HG02943 (cell line): Measurements from ENCODE around the gene SND1.

Source experiments
- ATAC-seq: cut with Tn5 transposase; IDR thresholded peaks from one replicate; pipeline ENCODE4 v1.9.1; 2021; ENCODE audit warnings: mild to moderate bottlenecking, low read depth, moderate library complexity; ENCODE audit not compliant: unreplicated experiment

SND1 gene

DNA sequence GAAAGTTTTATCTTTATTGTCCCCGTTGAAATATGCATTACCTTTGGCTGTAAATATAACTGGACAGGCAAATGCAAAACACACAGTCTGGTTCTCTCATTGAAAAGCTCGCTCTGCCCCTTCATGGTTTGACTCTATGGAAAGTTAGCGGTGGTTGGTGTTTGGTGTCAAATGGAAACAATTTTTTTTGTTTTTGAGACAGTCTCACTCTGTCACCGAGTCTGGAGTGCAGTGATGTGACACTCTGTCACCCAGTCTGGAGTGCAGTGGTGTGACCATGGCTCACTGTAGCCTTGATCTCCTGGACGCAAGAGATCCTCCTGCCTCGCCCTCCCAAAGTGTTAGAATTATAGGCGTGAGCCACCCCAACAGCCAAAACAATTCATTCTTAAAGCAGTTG lies 229.6 kb downstream of the SND1 start:
- no peak for ATAC-seq

DNA sequence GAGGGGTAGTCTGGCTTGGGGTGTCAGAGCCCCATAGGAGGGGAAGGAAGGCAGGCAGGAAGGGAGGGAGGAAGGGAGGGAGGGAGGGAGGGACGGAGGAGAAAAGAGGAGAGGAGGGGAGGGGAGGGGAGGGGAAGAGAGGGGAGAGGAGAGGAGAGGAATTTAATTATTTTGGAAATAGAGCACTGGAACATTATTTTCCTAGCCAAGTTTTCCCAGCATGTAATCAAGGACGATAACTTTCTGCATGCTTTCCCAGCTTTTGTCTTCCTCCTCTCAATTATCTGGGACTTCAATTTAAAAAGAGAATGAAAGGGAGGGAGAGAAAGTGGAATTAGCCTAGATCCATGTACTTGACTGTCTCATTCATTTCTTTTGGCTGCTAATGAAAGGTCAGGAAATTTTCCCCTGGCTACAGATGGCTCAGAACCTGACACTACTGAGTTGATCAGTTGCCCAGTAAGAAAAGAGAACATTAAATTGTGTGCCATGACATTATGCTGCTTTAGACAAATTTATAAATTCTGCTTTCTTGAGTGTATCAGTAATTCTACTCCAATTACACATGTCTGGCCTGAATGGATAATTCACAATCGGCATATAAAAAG lies 230.4 kb downstream of the SND1 start:
- no peak for ATAC-seq

- ATAC-seq, result no peak
Observed at GRCh38 chr7:127884066-127884559, 232.1 kb downstream of the SND1 start.

DNA sequence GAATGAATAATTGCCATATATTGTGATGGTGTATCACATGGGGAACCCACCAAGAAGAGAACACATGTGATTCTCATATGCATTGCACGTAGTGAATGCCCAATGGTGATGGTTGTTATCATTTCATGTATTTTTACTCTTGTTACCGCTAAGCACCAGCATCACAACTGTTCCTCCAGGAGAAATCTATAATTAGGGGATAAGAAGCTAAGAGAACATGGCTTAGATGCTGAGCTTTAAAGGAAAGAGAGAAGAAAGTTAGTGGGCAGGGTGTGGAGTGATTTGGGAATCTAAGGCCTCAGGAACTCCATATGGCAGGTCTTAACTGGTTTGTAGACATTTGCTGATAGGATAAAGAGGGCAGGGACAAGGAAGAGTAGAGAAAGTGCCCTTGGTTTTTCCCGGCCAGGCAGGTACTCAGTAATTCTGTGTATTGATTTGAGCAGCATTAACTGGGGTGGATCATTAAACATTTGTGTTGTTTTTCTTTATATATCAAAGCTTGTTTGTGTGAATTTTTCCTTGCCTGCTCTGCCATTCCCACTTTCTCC lies 233.3 kb downstream of the SND1 start:
- ATAC-seq, result no peak

- ATAC-seq, result no peak
Observed at GRCh38 chr7:127885843-127886242, 233.8 kb downstream of the SND1 start.

GRCh38 chr7:127886248-127886647 lies 234.3 kb downstream of the SND1 start:
- ATAC-seq, result no peak

DNA sequence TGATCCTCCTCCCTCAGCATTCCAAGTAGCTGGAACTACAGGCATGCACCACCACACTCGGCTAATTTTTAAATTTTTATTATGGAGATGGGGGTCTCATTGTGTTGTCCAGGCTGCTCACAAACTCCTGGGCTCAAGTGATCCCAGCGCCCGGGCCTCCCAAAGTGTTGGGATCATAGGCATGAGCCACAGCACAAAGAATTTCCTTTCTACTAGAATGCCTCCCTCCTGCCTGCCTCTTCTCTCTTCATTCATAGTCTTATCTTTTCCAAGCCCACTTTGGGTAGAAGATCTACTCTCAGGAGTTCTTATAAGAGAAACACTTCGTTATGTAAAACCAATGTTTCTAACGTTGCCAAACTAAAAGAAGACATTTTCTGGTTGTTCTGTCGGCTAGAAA lies 235.1 kb downstream of the SND1 start:
- ATAC-seq, result no peak

- no peak for ATAC-seq
Observed at GRCh38 chr7:127887631-127888030, 235.6 kb downstream of the SND1 start.

GRCh38 chr7:127888411-127888810 lies 236.4 kb downstream of the SND1 start:
- no peak for ATAC-seq

DNA sequence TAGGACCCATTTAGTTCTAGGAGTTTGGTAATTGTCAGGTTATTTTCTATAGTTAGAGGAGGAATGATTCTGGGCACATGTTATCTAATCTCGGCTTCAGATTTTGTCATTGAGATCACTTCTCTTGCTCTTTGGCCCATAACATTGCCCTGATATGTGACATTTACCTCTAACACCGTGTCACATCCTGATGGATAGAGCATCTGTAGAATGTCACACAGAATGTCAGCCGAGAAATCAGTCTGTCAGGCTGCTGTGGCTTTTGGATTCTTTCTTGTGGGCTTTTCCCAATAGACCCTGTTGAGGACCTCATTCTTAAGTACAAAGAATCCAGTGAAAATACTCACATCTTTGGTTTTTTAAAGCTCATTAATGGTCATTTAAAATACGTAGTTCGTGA lies 236.8 kb downstream of the SND1 start:
- ATAC-seq, result no peak

- ATAC-seq, result no peak
Observed at GRCh38 chr7:127889677-127890076, 237.7 kb downstream of the SND1 start.

DNA sequence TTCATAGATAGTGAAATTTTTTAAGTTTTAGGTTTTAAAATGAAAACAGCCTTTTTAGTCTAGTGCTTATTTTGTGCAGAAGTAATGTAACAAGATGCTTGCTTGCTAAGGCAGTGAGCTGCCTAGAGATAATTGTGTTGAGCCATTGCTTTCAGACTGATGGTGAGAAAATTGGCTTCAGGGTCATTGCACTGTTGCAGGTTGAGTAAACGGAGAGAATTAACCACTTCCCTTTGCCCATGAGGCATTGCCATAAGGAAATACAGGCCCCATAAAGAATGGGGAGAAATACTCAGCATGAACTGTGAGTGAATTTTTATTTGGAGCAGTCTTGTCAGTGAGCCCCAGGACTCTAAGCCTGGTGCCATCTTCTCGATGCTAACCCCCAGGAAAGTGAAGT lies 238.7 kb downstream of the SND1 start:
- ATAC-seq, result no peak

GRCh38 chr7:127891144-127891543 lies 239.2 kb downstream of the SND1 start:
- ATAC-seq, result no peak

GRCh38 chr7:127891854-127892438 lies 240.0 kb downstream of the SND1 start:
- no peak for ATAC-seq

- no peak for ATAC-seq
Observed at GRCh38 chr7:127892488-127893314, 240.7 kb downstream of the SND1 start.

DNA sequence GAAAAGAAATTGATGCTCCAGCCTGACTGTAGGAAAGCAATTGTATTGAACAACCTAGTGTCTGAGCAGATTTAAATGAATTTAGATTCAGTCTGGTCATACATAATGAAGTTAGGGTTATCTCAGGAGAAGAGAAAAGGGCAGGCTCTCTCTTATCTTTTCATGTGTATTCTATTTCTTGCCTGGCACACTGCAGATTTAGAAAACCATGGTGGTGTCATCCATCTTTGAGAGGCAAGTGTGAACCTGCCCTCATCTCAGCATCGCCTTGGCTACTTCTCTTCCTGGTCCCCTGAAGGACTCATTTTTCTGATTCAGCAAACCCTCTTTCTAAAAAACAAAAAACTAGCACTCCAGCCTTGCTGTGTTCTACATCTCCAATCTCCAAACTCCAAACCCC lies 241.6 kb downstream of the SND1 start:
- no peak for ATAC-seq

GRCh38 chr7:127894588-127894987 lies 242.6 kb downstream of the SND1 start:
- no peak for ATAC-seq

DNA sequence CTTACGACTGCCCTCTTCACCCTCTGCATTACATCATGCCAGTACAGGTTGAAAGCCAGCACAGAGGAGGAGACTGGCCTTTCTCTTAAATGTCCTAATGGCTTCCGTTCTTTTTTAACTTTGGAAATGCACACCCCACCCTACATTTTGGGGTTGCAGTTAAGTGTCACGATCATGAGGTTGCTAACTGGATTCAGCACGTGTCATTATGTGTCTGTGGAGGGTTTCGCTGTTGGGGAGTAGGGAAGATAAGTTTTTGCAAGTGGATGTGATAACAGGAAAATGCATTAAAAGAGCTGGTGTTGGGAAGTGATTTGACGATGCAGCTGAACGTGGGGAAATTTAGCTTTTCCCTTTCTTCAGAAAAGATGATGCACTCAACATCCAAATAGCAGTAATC lies 243.4 kb downstream of the SND1 start:
- no peak for ATAC-seq

DNA sequence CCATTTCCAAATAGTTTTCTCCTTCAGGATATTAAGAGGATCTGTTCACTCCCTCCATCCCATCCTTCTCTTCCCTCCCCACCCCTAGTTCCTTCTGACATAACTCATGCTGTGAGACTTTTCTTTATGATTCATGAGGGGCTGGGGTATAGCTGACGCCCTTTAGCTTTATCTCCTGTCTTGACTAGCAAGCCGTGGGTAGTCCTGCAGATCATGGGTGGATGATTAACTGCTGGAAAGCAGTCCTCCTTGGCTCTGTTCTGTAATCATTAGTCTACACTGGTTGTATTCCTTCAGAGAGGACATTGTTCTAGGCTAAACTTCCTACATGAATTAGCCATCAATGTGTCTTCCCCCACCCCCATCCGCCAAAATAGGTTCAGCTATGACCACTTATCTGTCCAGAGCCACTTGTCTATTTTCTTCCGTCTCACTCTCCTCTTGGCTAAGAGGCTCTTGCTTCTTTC lies 243.9 kb downstream of the SND1 start:
- no peak for ATAC-seq

GRCh38 chr7:127896659-127897058 lies 244.7 kb downstream of the SND1 start:
- no peak for ATAC-seq
